SK-N-SH (cell line): ENCODE results near the gene IMPA2. TPM values are rescaled to one million over a fixed set of nuclear protein-coding genes. Genes with fewer than 3 reads are reported as not detected.
"Not testable (repeated sequence)": the region's sequence is repeated elsewhere in the genome, so short reads cannot be mapped to it uniquely, and the experiment has no call there.

Experiments used
- CTCF ChIA-PET: fragments of 300-600, 350-600 bp; formaldehyde crosslinking; extraction: SDS; loops from one replicate; lab custom pipeline; 2021; lab: Yijun Ruan, JAX
- POLR2A ChIA-PET: fragments of 350-600 bp; sonication (Branson Sonifier 250); formaldehyde crosslinking; extraction: SDS; loops from one replicate; lab custom pipeline; 2020; ENCODE audit warnings: antibody characterized with exemption, inconsistent platforms; lab: Yijun Ruan, JAX
- DNase-seq: peaks from one replicate; pipeline ENCODE4 v3.0.0; 2012
- H2AFZ ChIP-seq: fragments of 200-600 bp; sonication (generic); 2 replicates; pipeline ENCODE4 v1.8.1; 2016; ENCODE audit warnings: antibody characterized with exemption, mild to moderate bottlenecking, low read depth
- H3F3A ChIP-seq: fragments of 200-600 bp; sonication (generic); replicated peaks from 2 replicates; pipeline ENCODE3; 2016; ENCODE audit warnings: antibody characterized with exemption, mild to moderate bottlenecking; ENCODE audit not compliant: insufficient read depth
- H3K27ac ChIP-seq, 2 experiments: fragments of 200-500 bp in 1 of 2; fragments of 200-600 bp in 1 of 2; sonication (Bioruptor generic) in 1 of 2; sonication (generic), shearing (Covaris generic) in 1 of 2; 2 replicates each; pipeline versions ENCODE4 v1.5.1 to v1.6.1; 2014 to 2016; ENCODE audit warnings: low read depth in 2 of 2, inconsistent platforms in 1 of 2, low read length in 1 of 2, mild to moderate bottlenecking in 1 of 2, mixed read lengths in 1 of 2
- H3K27me3 ChIP-seq: fragments of 200-600 bp; sonication (generic), shearing (Covaris generic); 2 replicates; pipeline ENCODE4 v1.6.1; 2016; ENCODE audit warnings: mixed run types; ENCODE audit not compliant: insufficient read depth
- H3K36me3 ChIP-seq, 2 experiments: fragments of 200-500 bp in 1 of 2; fragments of 200-600 bp in 1 of 2; sonication (Bioruptor generic) in 1 of 2; sonication (generic) in 1 of 2; replicated peaks in 1 of 2; 2 replicates each; pipeline versions ENCODE3 to v1.5.1; 2014 to 2016; ENCODE audit warnings: low read length in 1 of 2, mild to moderate bottlenecking in 1 of 2; ENCODE audit not compliant: insufficient read depth in 2 of 2, control insufficient read depth in 1 of 2
- H3K4me1 ChIP-seq, 2 experiments: fragments of 200-500 bp in 1 of 2; fragments of 200-600 bp in 1 of 2; sonication (Bioruptor generic) in 1 of 2; sonication (generic), shearing (Covaris generic) in 1 of 2; 2 replicates each; pipeline versions ENCODE4 v1.5.1 to v1.6.1; 2014 to 2016; ENCODE audit warnings: low read depth in 1 of 2, low read length in 1 of 2, mixed run types in 1 of 2; ENCODE audit not compliant: insufficient read depth in 2 of 2, control insufficient read depth in 1 of 2
- H3K4me2 ChIP-seq: fragments of 200-600 bp; sonication (generic), shearing (Covaris generic); 2 replicates; pipeline ENCODE4 v1.6.1; 2017; ENCODE audit warnings: mixed run types
- H3K4me3 ChIP-seq, 2 experiments: fragments of 200-500 bp in 1 of 2; fragments of 200-600 bp in 1 of 2; sonication (Bioruptor generic) in 1 of 2; sonication (generic), shearing (Covaris generic) in 1 of 2; 2 replicates each; pipeline versions ENCODE4 v1.5.1 to v1.8.1; 2014 to 2016; ENCODE audit warnings: low read depth in 2 of 2, inconsistent platforms in 1 of 2, low read length in 1 of 2, mild to moderate bottlenecking in 1 of 2, mixed read lengths in 1 of 2, moderate library complexity in 1 of 2
- H3K79me2 ChIP-seq: fragments of 200-600 bp; sonication (generic); 2 replicates; pipeline ENCODE4 v1.8.1; 2017; ENCODE audit warnings: mild to moderate bottlenecking; ENCODE audit not compliant: insufficient read depth
- H3K9ac ChIP-seq: fragments of 200-600 bp; sonication (generic); 2 replicates; pipeline ENCODE4 v1.6.1; 2017; ENCODE audit warnings: mixed run types
- H3K9me2 ChIP-seq: fragments of 200-600 bp; sonication (generic); 2 replicates; pipeline ENCODE4 v1.6.1; 2017; ENCODE audit warnings: mixed run types
- H3K9me3 ChIP-seq: fragments of 200-600 bp; sonication (generic); 2 replicates; pipeline ENCODE4 v1.6.1; 2017; ENCODE audit warnings: mixed run types, mild to moderate bottlenecking, moderate library complexity
- H4K20me1 ChIP-seq: fragments of 200-600 bp; sonication (generic); 2 replicates; pipeline ENCODE4 v1.6.1; 2017; ENCODE audit warnings: mild to moderate bottlenecking, mixed run types; ENCODE audit not compliant: insufficient read depth
- ELF1 ChIP-seq: IDR thresholded peaks from 2 replicates; pipeline ENCODE4 v1.4.0; 2012
- RAD21 ChIP-seq: IDR thresholded peaks from 2 replicates; pipeline ENCODE4 v1.6.1; 2012; ENCODE audit warnings: mild to moderate bottlenecking, low read length
- RFX5 ChIP-seq: IDR thresholded peaks from 2 replicates; pipeline ENCODE4 v1.6.1; 2012; ENCODE audit warnings: mild to moderate bottlenecking, improper control_type of control experiment, low read length
- SIN3A ChIP-seq: IDR thresholded peaks from 2 replicates; pipeline ENCODE4 v1.6.1; 2012; ENCODE audit warnings: low read depth, mild to moderate bottlenecking, low read length, moderate library complexity, borderline replicate concordance
- TCF12 ChIP-seq: IDR thresholded peaks from 2 replicates; pipeline ENCODE4 v1.4.0; 2012
- WGBS: methylation state at CpG from one replicate; pipeline ENCODE4 v1.1.6; 2017; ENCODE audit warnings: low lambda C conversion rate; 5-methylcytosine and 5-hydroxymethylcytosine counted together
- polyA plus RNA-seq, 3 experiments: library from polyadenylated mRNA; depleted of rRNA; stranded (reverse); fragments of >200 nt; gene quantifications; 2 replicates each; pipeline ENCODE4 v1.2.3, GENCODE V29; 2012

Gene IMPA2
- polyA plus RNA-seq, 1 of the 3 experiments (the other 2 are of a cell fraction), result 0.18 TPM

GRCh38 chr18:12068950-12069320, 87.6 kb downstream of the IMPA2 start:
- Histone ChIP-seq H3K27me3 (no peaks in the 10 kb centered on the region; the same call in 1 of the 2 replicates), H3K36me3 (no peaks in the 10 kb centered on the region), H4K20me1 (no peaks in the 10 kb centered on the region), H3K4me3 (no peak overlapping the region), H3K4me1 (no peaks in the 10 kb centered on the region; a peak in 1 of 4 replicates), H2AFZ (no peak overlapping the region), H3K9me2 (no peaks in the 10 kb centered on the region), H3F3A (no peaks in the 10 kb centered on the region), H3K9me3 (no peaks in the 10 kb centered on the region), H3K27ac (no peak overlapping the region), H3K4me2 (no peak overlapping the region), H3K9ac (no peak overlapping the region), H3K79me2 (no peaks in the 10 kb centered on the region)
- WGBS, result 81% methylated on average over 3 of the region's 3 CpGs
- ChIA-PET POLR2A (no interaction called here), CTCF (no interaction called here)
- DNase-seq, result no peak
- no peak for TF ChIP-seq RFX5
- TF ChIP-seq SIN3A, result no peak

GRCh38 chr18:12071066-12071465, 89.8 kb downstream of the IMPA2 start:
- H3K4me2 ChIP-seq, H2AFZ ChIP-seq, H3K27ac ChIP-seq, H3K4me3 ChIP-seq, DNase-seq, H3K9ac ChIP-seq, H3K9me3 ChIP-seq, H3F3A ChIP-seq, H3K9me2 ChIP-seq, H4K20me1 ChIP-seq, H3K4me1 ChIP-seq, H3K36me3 ChIP-seq, POLR2A ChIA-PET, CTCF ChIA-PET, H3K79me2 ChIP-seq, H3K27me3 ChIP-seq: not testable (repeated sequence)
- WGBS, result 56% methylated on average over 1 of the region's 1 CpG

GRCh38 chr18:12072996-12073395, 91.7 kb downstream of the IMPA2 start:
- CTCF ChIA-PET, result no interaction called here

GRCh38 chr18:12074736-12075135, 93.4 kb downstream of the IMPA2 start:
- WGBS, result 59% methylated on average over 3 of the region's 3 CpGs
- CTCF ChIA-PET, result interaction anchor here (0.9 kb wide), 1 partner anchor 162 kb away, joined by 3 read pairs; no protein-coding TSS in a partner anchor
- DNase-seq, result peak; percentile 42
- no peak overlapping the region for H3K27ac ChIP-seq
- no peaks in the 10 kb centered on the region for H3K36me3 ChIP-seq
- no peaks in the 10 kb centered on the region for H3K79me2 ChIP-seq
- no peak overlapping the region for H3K4me3 ChIP-seq
- TF ChIP-seq RAD21 (peak; percentile 50), TCF12 (no peak)
- no peak overlapping the region for H3K9ac ChIP-seq
- H3K9me3 ChIP-seq, result no peaks in the 10 kb centered on the region
- H3K9me2 ChIP-seq, result no peaks in the 10 kb centered on the region
- no peak overlapping the region for H2AFZ ChIP-seq
- no peaks in the 10 kb centered on the region for H3F3A ChIP-seq
- H3K4me1 ChIP-seq, result no peaks in the 10 kb centered on the region; a peak in 1 of 4 replicates
- POLR2A ChIA-PET, result no interaction called here
- H3K4me2 ChIP-seq, result no peak overlapping the region
- H3K27me3 ChIP-seq, result no peaks in the 10 kb centered on the region; the same call in none of the 2 replicates
- H4K20me1 ChIP-seq, result no peaks in the 10 kb centered on the region

More at GRCh38 chr18:12072996-12073395, 91.7 kb downstream of the IMPA2 start:
- no peak overlapping the region for H3K4me2 ChIP-seq
- H3K4me3 ChIP-seq, result no peak overlapping the region
- no peaks in the 10 kb centered on the region for H3K9me3 ChIP-seq
- H3F3A ChIP-seq, result no peaks in the 10 kb centered on the region
- TF ChIP-seq ELF1, result no peak
- TF ChIP-seq, all 33 proteins: peak for 0
- Histone ChIP-seq H3K9ac (no peak overlapping the region), H3K9me2 (no peaks in the 10 kb centered on the region), H3K36me3 (no peaks in the 10 kb centered on the region), H3K27ac (no peak overlapping the region), H2AFZ (no peak overlapping the region), H3K27me3 (no peaks in the 10 kb centered on the region; the same call in none of the 2 replicates), H3K4me1 (no peaks in the 10 kb centered on the region; a peak in 1 of 4 replicates), H4K20me1 (no peaks in the 10 kb centered on the region), H3K79me2 (no peaks in the 10 kb centered on the region)
- DNase-seq, result no peak
- 29% methylated on average over 1 of the region's 1 CpG for WGBS
- POLR2A ChIA-PET, result no interaction called here
